GM18526 (cell line): ENCODE measurements around the gene CNTLN.

Experiments used
- POLR2A ChIP-seq: IDR thresholded peaks from 3 replicates; pipeline ENCODE4 v1.6.1; 2011; ENCODE audit not compliant: insufficient read length; ENCODE audit errors: extremely low read depth

Gene CNTLN

DNA sequence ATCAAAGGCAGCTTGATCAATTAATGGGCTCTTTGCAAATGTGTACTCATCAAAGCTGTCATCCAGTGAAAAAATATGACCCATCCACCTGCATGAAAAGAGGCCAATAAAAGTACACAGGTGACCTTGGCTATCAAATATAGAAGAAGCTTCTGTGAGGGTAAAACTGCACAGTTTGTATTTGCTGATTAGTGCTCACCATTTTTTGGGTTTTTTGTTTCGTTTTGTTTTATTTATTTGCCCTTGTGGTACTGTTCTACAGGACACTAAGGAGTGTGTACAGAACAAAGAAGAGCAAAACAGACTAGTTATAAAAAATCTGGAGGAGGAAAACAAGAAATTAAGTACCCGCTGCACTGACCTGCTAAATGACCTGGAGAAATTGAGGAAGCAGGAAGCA, 101.3 kb downstream of the CNTLN start:
- no peak for TF ChIP-seq POLR2A

DNA sequence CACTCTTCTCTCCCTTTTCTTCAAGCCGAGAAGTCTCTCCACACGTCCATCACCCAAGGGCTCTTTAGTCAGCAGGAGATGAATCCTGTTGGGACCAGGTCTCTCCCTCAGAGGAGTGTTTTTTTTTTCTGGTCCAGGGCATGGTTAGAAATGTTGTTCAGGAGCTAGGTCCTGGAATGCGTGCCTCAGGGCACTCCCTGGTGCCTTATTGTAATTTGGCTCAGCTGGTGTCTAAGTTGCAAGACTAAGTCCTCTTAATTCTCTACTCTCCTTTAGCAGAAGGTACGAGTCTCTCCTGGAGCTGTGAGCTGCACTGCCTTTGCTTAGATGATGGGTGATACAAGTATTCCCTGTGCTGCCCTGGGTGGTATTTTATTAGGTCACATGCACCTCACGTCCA, 111.9 kb downstream of the CNTLN start:
- TF ChIP-seq POLR2A, result no peak

DNA sequence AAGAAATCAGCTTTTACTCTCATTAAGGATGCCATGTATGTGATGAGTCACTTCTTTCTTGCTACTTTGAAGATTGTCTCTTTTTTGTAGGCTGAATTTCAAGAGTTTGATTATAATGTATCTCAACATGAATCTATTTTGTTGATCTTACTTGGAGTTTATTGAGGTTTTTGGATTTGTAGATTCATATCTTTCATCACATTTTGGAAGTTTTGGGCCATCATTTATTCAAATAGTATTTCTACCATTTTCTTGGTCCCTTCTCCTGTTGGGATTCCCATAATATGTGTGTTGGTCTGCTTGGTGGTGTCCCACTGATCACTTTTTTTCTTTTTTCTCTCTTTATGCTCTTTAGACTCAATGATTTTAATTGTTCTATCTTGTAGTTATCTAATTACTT, 116.3 kb downstream of the CNTLN start:
- TF ChIP-seq POLR2A, result no peak

DNA sequence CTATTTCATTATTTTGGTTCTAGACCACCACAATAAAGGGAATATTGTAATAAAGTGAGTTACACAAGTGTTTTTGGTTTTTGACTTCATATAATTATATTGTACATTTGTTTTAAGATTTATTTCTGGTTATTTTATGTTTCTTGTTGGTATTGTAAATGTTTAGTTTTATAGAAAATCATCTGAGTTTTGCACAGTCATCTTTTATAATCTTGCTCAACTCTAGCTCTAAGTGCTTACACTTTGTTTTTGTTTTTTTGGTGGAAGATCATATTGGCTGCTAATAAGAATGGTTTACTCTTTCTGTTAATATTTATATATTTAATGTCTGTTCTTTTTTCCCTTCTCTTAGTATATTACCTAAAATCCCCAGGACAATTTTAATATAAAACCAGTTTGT, 135.0 kb downstream of the CNTLN start:
- TF ChIP-seq POLR2A, result no peak

DNA sequence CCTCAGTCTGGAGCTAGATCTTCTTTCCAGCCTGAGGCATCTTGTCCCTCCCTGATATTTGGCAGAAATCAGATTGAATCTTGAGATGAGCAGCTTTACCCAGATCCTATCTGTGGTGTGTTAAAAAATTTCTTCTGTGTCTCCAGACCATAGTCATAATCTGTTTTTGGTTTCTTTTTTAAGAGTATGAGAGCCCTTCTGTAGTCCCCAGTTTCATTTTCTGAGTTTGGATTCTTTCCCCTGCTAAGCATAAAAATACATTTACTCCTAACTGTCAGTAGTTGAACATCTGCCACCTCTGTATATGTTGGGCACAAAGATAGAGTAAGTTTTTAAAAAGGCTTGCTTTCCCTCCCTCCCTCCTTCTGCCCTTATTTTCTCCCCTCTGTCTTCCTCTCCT, 137.7 kb downstream of the CNTLN start:
- TF ChIP-seq POLR2A, result no peak

DNA sequence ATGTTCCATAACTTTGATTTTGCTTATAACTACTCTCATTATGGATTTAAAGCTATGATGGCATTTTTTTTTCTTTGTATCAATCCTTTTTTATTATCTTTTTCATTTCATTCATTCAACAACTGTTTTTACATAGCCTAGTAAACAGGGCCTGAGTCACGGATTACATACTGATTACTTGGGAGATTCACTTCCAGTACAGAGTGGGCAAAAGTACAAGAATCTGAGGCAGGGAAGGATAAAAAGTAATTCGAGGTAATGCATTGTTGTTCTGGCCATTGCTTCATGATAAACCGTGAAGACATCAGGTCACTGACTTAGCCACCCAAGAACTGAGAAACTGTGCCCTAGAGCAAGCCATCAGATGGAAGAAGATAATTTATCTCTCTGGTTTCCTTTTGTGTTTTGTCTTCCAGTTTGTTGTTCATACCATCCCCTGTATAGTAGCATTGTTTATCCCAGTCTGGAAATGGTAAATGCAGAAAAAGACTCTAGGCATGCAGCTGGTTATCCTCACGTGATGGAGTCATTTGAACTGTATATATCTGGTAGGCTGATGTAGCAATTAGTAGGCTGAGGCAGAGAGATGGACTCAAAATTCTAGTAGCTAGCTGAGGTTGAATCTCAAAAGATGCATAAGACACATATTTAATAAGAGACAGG, 145.6 kb downstream of the CNTLN start:
- TF ChIP-seq POLR2A, result no peak

DNA sequence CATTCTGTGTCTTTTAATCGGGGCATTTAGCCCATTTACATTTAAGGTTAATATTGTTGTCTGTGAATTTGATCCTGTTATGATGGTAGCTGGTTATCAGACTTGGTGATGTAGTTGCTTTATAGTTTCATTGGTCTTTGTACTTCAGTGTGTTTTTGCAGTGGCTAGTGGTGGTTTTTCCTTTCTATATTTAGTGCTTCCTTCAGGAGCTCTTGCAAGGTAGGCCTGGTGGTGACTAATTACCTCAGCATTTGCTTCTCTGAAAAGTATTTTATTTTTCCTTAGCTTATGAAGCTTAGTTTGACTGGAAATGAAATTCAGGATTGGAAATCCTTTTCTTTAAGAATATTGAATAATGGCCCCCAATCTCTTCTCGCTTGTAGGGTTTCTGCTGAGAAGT, 156.9 kb downstream of the CNTLN start:
- TF ChIP-seq POLR2A, result no peak

DNA sequence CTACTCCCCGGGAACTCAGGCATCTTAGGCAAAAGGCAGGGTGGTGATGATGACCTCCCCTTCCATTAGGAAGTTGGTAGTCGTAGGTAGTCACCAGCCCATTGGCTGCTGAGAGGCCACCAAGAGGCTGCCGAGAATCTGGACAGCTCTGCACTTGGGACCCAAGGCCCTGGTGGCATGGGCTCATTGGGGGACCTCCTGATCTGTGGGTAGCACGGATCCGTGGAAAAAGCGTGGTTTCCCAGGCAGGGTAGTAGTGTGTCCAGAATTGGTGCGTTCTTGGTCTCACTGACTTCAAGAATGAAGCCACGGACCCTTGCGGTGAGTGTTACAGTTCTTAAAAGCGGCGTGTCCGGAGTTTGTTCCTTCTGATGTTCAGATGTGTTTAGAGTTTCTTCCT, 158.8 kb downstream of the CNTLN start:
- TF ChIP-seq POLR2A, result no peak

DNA sequence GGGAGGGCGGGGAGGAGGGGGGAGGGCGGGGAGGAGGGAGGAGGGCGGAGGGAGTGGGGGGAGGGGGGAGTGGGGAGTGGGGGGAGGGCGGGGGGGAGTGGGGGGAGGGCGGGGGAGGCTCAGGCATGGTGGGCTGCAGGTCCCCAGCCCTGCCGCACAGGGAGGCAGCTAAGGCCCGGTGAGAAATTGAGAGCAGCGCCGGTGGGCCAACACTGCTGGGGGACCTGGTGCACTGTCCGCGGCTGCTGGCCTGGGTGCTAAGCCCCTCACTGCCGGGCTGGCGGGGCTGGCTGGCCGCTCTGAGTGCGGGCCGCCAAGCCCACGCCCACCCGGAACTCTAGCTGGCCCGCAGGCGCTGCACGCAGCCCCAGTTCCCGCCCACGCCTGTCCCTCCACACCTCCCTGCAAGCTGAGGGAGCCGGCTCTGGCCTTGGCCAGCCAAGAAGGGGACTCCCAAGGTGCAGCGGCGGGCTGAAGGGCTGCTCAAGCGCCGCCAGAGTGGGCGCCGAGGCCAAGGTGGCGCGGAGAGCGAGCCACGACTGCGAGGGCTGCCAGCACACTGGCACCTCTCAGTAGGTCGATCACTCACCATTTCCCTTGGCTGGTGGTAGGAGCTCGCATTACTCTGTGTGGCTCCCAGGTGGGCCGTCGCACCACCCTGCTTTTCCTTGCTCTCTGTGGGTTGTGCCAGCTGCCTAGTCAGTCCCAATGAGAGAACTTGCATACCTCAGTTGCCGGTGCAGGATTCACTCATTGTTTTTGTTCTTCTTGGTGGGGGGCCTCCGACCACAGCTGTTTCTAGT, 160.2 kb downstream of the CNTLN start:
- no peak for TF ChIP-seq POLR2A

DNA sequence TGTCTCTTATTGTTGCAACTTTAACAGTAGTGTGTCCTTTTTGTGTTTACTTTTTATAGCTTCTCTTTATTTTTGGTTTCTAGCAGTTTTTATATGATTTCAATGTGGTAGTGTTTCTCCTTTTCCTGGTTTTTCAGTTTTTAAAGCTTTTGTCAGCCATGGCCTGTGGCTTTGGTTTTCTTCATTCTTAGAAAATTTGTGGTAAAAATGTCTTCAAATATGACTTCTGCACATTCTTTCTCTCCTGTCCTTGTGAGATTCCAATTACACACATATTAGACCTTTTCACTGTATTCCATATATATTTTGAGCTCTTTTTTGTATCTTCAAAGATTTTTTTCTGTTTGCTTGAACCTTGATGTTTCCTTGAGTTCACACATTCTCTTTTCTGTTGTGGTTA, 180.5 kb downstream of the CNTLN start:
- no peak for TF ChIP-seq POLR2A

DNA sequence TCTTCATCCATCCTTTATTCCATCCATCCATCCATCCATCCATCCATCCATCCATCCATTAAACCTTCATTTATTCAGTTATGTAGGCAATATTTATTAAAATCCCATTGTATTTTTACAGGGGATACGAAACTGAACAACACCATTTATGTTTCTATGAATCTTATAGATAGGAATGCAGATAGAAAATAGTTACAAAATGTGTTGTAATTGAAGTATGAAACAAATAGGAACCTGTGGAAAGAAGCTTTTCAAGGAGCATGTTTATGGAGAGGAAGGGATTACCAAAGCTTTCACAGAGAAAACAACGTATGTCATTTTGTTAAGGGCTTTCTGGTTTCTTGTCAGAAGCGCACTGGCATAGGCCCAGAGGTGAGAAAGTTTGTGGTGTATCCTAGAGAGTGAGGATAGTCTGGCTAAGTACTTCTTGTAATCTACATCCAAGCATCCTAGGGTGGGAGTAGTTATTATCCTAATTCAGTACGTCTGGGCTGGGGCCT, 184.0 kb downstream of the CNTLN start:
- TF ChIP-seq POLR2A, result no peak

DNA sequence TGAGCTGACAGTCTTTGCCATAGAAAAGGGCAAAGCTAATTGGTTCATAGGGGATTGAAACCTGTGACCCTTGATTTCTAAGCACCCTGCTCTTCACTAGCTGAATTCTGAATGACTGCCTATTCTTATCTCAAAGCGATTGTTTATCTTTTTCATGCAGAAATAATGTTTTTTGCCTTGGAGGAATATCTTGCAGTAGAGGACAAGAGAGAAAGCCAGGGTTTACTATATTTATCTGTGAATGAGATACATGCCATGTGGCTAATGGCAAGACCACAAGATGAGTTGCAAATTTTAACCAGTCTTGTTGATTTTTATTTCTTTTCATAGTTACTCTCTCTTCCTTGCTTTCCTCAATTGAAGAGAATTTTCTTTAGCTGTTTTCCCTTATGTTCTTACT, 185.0 kb downstream of the CNTLN start:
- TF ChIP-seq POLR2A, result no peak

DNA sequence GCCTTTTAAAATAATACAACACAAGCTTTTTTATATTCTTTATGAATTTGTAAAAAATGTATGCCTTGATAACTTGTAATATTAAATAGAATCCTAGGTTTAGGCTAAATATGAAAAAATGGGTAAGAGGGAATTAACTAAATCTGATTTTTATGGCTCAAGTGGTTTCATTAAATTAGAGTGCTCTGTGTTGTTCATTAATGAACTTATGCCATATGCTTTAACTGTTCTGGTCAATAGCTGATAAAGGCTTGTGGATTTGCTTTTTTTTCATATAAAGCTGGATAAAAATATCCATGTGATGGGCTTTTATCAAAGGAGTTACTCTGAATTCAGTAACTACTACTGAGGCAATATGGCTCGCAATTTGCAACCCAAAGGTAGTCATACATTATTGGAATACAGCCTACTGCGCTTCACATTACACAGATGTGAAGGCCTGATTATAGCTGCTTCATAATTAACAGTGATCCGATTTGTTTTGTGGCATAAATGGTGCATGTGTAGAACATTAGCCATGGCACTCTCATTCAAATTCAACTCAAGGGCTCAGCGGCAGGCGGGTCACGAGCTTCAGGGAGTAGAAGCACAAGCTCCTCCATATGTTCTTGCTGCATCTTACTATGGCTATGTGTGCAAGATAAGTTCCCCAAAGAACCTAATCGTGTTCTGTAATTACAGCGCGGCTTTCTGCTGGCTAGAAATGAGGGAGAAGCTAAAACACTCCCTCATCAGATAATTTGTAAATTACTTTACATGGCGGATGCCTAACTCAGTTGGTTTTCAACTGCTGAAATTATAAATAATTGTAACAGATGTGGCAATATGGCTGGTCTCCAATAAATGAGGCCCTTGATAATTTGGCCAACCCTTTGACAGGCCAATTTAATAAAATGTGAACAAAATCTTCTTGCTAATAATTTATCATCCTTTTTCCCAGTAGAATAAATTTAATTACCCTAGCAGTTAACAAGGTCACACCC, 188.3 kb downstream of the CNTLN start:
- TF ChIP-seq POLR2A, result no peak

DNA sequence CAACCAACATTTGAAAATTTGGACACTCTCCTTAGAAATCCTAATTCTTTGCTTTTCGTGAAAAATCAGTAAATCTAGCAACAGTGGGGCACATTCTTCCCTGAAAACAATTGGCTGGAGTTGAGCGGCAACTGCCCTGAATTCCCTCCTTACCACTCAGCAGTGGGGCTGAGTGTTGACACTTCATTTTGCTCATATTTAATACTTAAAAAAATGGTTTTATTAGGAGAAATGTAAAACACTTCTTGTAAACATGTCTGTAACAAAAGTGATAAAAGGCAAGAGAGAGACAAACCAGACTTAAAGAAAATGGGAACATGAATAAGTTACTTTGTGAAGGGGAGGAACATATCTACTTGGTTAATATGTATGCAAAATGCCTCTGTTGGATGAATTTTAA, 193.5 kb downstream of the CNTLN start:
- TF ChIP-seq POLR2A, result no peak

DNA sequence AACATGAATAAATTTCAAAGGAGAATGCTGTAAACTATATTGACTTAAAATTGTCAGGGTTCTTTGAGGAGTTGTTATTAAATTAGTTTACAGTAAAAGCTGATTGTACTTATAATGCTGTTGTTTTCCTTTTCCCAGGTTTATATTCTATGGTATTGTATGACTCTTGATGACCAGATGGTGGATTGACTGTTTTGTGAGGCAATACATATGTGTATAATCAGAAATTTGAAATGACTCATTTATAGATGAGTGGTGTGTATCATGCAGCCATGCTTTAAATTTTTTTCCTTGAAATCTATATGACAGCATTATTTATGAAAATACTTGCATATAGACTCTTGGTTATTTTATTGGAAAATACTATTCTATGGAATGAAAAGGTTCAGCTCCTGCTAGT, 195.3 kb downstream of the CNTLN start:
- no peak for TF ChIP-seq POLR2A
